MM.1S (cell line): Measurements from ENCODE around the gene TMEM51.

ENCODE experiments used
- EZH2 ChIP-seq: fragments of 300-600 bp; sonication (generic); optimal IDR thresholded peaks from 2 replicates; pipeline ENCODE3; 2017; ENCODE audit warnings: low read depth, mild to moderate bottlenecking, antibody characterized with exemption, low read length, mixed read lengths
- TF ChIP-seq, protein P1 (sequence below): fragments of 300-600 bp; sonication (generic); IDR thresholded peaks from 2 replicates; pipeline ENCODE4 v1.5.1; 2016; ENCODE audit warnings: antibody characterized with exemption, low read length, mixed read lengths

DNA sequence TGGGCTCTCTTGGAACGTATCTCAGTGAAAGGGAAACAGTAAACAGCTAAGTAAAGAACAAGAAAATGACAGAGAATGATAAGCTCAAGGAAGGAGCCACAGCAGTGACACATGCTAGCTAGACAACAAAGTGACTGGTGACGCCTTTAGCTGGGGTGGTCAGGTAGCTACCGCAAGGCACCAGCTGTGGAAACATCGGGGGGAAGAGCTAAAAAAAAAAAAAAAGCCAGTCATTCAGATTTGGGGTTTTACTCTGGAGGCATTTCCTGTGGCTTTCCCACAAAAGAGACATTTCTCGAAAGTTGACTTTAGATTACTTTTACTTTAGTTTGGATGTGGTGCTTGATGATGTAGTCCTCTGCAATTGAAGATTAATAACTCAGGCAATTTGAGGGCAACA is 95.5 kb downstream of the TMEM51 start:
- TF ChIP-seq, protein P1, sequence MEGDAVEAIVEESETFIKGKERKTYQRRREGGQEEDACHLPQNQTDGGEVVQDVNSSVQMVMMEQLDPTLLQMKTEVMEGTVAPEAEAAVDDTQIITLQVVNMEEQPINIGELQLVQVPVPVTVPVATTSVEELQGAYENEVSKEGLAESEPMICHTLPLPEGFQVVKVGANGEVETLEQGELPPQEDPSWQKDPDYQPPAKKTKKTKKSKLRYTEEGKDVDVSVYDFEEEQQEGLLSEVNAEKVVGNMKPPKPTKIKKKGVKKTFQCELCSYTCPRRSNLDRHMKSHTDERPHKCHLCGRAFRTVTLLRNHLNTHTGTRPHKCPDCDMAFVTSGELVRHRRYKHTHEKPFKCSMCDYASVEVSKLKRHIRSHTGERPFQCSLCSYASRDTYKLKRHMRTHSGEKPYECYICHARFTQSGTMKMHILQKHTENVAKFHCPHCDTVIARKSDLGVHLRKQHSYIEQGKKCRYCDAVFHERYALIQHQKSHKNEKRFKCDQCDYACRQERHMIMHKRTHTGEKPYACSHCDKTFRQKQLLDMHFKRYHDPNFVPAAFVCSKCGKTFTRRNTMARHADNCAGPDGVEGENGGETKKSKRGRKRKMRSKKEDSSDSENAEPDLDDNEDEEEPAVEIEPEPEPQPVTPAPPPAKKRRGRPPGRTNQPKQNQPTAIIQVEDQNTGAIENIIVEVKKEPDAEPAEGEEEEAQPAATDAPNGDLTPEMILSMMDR, result no peak
- TF ChIP-seq EZH2, result no peak
